Activated gamma-delta T cell treated with anti-CD3 and anti-CD28 coated beads, Interleukin-2, amount 50 U/mL, for 16 hours (primary cell): ENCODE results near the gene DGCR2.
"Not testable (repeated sequence)": the region's sequence is repeated elsewhere in the genome, so short reads cannot be mapped to it uniquely, and the experiment has no call there.

ENCODE experiments used
- DNase-seq: peaks from one replicate; pipeline ENCODE4 v3.0.0-alpha.2; 2020; ENCODE audit warnings: low read depth

Gene DGCR2

GRCh38 chr22:19082793-19083192 lies 39.4 kb downstream of the DGCR2 start:
- no peak for DNase-seq

- DNase-seq = no peak
Observed at GRCh38 chr22:19082101-19082500, 40.1 kb downstream of the DGCR2 start.

GRCh38 chr22:19081351-19081750 lies 40.9 kb downstream of the DGCR2 start:
- DNase-seq = no peak

- no peak for DNase-seq
Observed at GRCh38 chr22:19080853-19081252, 41.4 kb downstream of the DGCR2 start.

- DNase-seq = no peak
Observed at GRCh38 chr22:19079691-19080090, 42.5 kb downstream of the DGCR2 start.

GRCh38 chr22:19075404-19075803 lies 46.8 kb downstream of the DGCR2 start:
- no peak for DNase-seq

GRCh38 chr22:19072853-19073252 lies 49.4 kb downstream of the DGCR2 start:
- DNase-seq = not testable (repeated sequence)

- no peak for DNase-seq
Observed at GRCh38 chr22:19070397-19071169, 51.6 kb downstream of the DGCR2 start.

- no peak for DNase-seq
Observed at GRCh38 chr22:19069451-19069850, 52.8 kb downstream of the DGCR2 start.

- no peak for DNase-seq
Observed at GRCh38 chr22:19068784-19069271, 53.4 kb downstream of the DGCR2 start.

GRCh38 chr22:19067696-19068348 lies 54.4 kb downstream of the DGCR2 start:
- no peak for DNase-seq

- DNase-seq = no peak
Observed at GRCh38 chr22:19066531-19067271, 55.5 kb downstream of the DGCR2 start.

- no peak for DNase-seq
Observed at GRCh38 chr22:19065929-19066328, 56.3 kb downstream of the DGCR2 start.

- no peak for DNase-seq
Observed at GRCh38 chr22:19065298-19065859, 56.8 kb downstream of the DGCR2 start.

GRCh38 chr22:19064354-19065054 lies 57.7 kb downstream of the DGCR2 start:
- no peak for DNase-seq

- DNase-seq = no peak
Observed at GRCh38 chr22:19063581-19064353, 58.4 kb downstream of the DGCR2 start.

- no peak for DNase-seq
Observed at GRCh38 chr22:19062943-19063308, 59.3 kb downstream of the DGCR2 start.

GRCh38 chr22:19062139-19062942 lies 59.9 kb downstream of the DGCR2 start:
- no peak for DNase-seq

GRCh38 chr22:19061471-19062138 lies 60.6 kb downstream of the DGCR2 start:
- DNase-seq = no peak
